GM12892 (cell line): ENCODE data around the gene LDLRAD4.

ENCODE experiments used
- POLR2A ChIP-seq: IDR thresholded peaks from 2 replicates; pipeline ENCODE4 v1.6.1; 2011; ENCODE audit warnings: low read depth, low read length, control low read depth
- POLR2AphosphoS5 ChIP-seq: IDR thresholded peaks from 2 replicates; pipeline ENCODE4 v1.6.1; 2011; ENCODE audit warnings: low read depth, low read length, control low read depth

DNA sequence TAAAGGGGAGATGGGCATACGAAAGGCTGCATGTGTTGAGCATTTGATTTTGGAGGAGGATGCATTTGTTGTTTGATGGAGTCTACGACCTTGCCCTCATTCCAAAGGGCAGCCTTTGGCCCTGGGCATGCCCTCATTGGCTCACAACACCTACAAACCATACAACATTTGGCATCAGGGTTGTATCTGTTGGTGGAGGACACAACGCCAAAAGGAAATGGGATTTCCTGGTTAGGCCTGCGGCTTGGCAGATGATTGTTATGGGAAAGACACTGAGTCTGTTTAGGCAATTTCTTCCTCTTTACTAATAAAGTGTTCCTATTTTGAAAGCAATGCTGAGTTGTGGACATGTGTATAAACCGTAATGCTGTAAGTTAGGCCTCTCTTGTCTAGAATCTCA, 246.9 kb downstream of the LDLRAD4 start:
- TF ChIP-seq POLR2A, result no peak
- TF ChIP-seq POLR2AphosphoS5, result no peak
